Ovary (tissue), 9 donors: ENCODE measurements around the gene PRR23E. TPM values are rescaled to one million over a fixed set of nuclear protein-coding genes. Genes with fewer than 3 reads are reported as not detected.

Experiments
- DNase-seq, 5 donors: peaks; one replicate each; pipeline ENCODE4 v3.0.0-alpha.2; 2019 to 2020
- H3K27ac ChIP-seq, 2 donors: fragments of 200-600 bp; one replicate each; pipeline versions ENCODE4 v1.5.1 to v1.8.0; 2019 to 2022
- H3K27me3 ChIP-seq: fragments of 200-600 bp; one replicate; pipeline ENCODE4 v1.8.0; 2022
- H3K36me3 ChIP-seq: fragments of 200-600 bp; sonication (generic); one replicate; pipeline ENCODE4 v1.5.1; 2019
- H3K4me1 ChIP-seq: one replicate; pipeline ENCODE4 v1.8.1; 2013; ENCODE audit warnings: mild to moderate bottlenecking, moderate library complexity; ENCODE audit not compliant: insufficient read depth
- H3K4me3 ChIP-seq: fragments of 200-600 bp; sonication (generic); one replicate; pipeline ENCODE4 v1.5.1; 2017
- H3K9me3 ChIP-seq, 2 donors: fragments of 200-600 bp in 1 of 2; sonication (generic) in 1 of 2; one replicate each; pipeline versions ENCODE4 v1.5.1 to v1.8.1; 2013 to 2019; ENCODE audit warnings: mild to moderate bottlenecking in 1 of 2, moderate library complexity in 1 of 2
- EP300 ChIP-seq: sonication (generic); formaldehyde crosslinking; IDR thresholded peaks from one replicate; pipeline ENCODE4 v1.6.1; 2017; ENCODE audit warnings: antibody characterized with exemption
- POLR2A ChIP-seq: fragments of 450-650 bp; IDR thresholded peaks from one replicate; pipeline ENCODE4 v1.6.1; 2017; ENCODE audit warnings: antibody characterized with exemption, mild to moderate bottlenecking, moderate library complexity
- WGBS, 3 donors: extraction: QIAGEN DNeasy Blood & Tissue Kit in 1 of 3; methylation state at CpG; one replicate each; pipeline versions ENCODE4 v1.1.5 to v1.1.7; 2013 to 2017; 5-methylcytosine and 5-hydroxymethylcytosine counted together
- intact Hi-C, 4 donors: fragments of 100-400 bp; cut with DNase I; formaldehyde crosslinking; loops; one replicate each; pipeline versions ENCODE4 v1.11.0 to v1.15.1; 2022 to 2023
- polyA plus RNA-seq, 2 donors: library from polyadenylated mRNA; stranded (reverse); fragments of 200-250 nt in 1 of 2; fragments of 350-450 nt in 1 of 2; fragmentation: Illumina TruSeq in 1 of 2; extraction: RNeasy Lipid Tissue Mini Kit (QIAGEN cat#74804) in 1 of 2; gene quantifications; one replicate each; pipeline ENCODE4 v1.2.3, GENCODE V29; 2013 to 2014
- total RNA-seq, 7 donors: library from RNA; depleted of rRNA in 2 of 7; stranded (reverse); fragments of >200 nt in 2 of 7; fragmentation: NEBNext Ultra II Directional in 3 of 7; extraction: Animal tissue kit (Norgen Biotek cat#: 25700) in 3 of 7; gene quantifications; one replicate each; pipeline versions ENCODE4 v1.1.0 to v1.2.4, GENCODE V29; 2016 to 2023
- TF ChIP-seq, protein P1 (sequence below), 3 donors: fragments of 450-650 bp in 2 of 3; fragments of 200-600 bp in 1 of 3; IDR thresholded peaks; one replicate each; pipeline versions ENCODE4 v1.5.1 to v1.8.0; 2016 to 2022; ENCODE audit warnings: antibody characterized with exemption in 3 of 3, mild to moderate bottlenecking in 1 of 3
- donor health status: DM: no; HTN: no; CAD: no; lungs with moderate emphysema.
- donor health status: DM: no; HTN: no; CAD: no.
- donor health status: Bipolar disorder and iron deficiency.
- donor health status: DM: yes; HTN: yes; CAD: no.
- donor health status: DM: no; HTN: no; CAD: no.
- donor health status: DM: yes; HTN: yes; CAD: no.

The PRR23E gene
- total and polyA plus RNA-seq, 9 donors = 0.08 TPM; not detected in 8

GRCh38 chr3:127174284-127174683 lies 18.6 kb upstream of the PRR23E start:
- H3K4me3 ChIP-seq = no peak overlapping the region
- H3K27ac ChIP-seq = no peak overlapping the region
- WGBS, 3 donors = 44 to 71% (median 52%) methylated on average over 4 of the region's 4 CpGs
- H3K9me3 ChIP-seq = no peaks in the 10 kb centered on the region
- no peak for TF ChIP-seq POLR2A
- TF ChIP-seq EP300 = no peak
- TF ChIP-seq, protein P1, sequence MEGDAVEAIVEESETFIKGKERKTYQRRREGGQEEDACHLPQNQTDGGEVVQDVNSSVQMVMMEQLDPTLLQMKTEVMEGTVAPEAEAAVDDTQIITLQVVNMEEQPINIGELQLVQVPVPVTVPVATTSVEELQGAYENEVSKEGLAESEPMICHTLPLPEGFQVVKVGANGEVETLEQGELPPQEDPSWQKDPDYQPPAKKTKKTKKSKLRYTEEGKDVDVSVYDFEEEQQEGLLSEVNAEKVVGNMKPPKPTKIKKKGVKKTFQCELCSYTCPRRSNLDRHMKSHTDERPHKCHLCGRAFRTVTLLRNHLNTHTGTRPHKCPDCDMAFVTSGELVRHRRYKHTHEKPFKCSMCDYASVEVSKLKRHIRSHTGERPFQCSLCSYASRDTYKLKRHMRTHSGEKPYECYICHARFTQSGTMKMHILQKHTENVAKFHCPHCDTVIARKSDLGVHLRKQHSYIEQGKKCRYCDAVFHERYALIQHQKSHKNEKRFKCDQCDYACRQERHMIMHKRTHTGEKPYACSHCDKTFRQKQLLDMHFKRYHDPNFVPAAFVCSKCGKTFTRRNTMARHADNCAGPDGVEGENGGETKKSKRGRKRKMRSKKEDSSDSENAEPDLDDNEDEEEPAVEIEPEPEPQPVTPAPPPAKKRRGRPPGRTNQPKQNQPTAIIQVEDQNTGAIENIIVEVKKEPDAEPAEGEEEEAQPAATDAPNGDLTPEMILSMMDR (IDR thresholded peaks at IDR 0.05) = no peak
- H3K36me3 ChIP-seq = no peaks in the 10 kb centered on the region
- intact Hi-C loops = no loop called here
- no peaks in the 10 kb centered on the region for H3K27me3 ChIP-seq
- DNase-seq = peak in 1 of 5 donors; percentile 12
- H3K4me1 ChIP-seq = no peaks in the 10 kb centered on the region

DNA sequence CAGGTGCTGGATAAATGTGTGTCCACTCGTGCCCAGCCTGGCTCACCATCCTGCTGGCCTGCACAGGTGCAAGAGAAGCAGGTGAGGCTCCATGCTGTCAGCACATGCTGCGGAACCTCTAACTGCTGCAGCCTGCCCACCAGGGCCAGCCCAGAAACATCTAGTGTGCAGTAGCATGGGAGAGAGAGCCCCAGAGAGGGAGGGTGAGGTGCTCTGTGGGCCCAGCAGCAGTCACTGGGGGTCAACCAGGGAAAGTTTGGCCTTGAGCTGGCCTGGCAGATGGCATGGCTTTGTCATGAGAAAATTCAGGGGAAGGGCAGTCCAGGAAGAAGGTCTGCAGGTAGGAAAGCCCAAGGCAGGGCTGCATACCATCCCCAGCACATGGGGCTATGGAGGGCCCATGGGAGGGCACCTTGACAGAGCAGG lies 18.2 kb upstream of the PRR23E start:
- Histone ChIP-seq H3K4me3 (no peak overlapping the region), H3K4me1 (no peaks in the 10 kb centered on the region), H3K27me3 (no peaks in the 10 kb centered on the region), H3K27ac (no peak overlapping the region), H3K36me3 (no peaks in the 10 kb centered on the region), H3K9me3 (no peaks in the 10 kb centered on the region)
- WGBS, 3 donors = 79 to 86% (median 85%) methylated on average over 2 of the region's 2 CpGs
- DNase-seq = peak in 1 of 5 donors; percentile 11
- intact Hi-C loops = no loop called here
- TF ChIP-seq POLR2A (no peak), EP300 (no peak)
- TF ChIP-seq, protein P1 (IDR thresholded peaks at IDR 0.05) = no peak

DNA sequence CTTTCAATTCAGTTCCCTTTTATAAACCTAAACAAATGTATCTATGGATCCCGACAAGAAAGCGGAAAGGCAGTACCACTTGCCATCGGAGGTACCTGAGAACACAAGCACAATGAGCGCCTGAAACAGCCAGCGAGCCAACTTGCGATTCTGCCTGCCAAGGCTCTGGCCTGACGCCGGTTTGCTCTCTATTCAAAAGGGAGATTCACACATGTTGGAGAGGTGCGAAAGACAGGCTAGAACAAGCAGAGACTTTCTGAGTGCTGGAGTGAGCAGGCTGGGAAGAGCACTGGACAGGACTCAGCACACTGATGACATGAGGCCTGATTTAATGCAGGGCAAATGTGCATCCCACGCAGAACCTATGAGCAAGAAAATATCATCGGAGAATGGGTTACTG lies 17.7 kb upstream of the PRR23E start:
- TF ChIP-seq POLR2A (no peak), EP300 (no peak)
- TF ChIP-seq, protein P1 (IDR thresholded peaks at IDR 0.05) = no peak
- intact Hi-C loops = no loop called here

GRCh38 chr3:127177226-127177625 lies 15.7 kb upstream of the PRR23E start:
- intact Hi-C loops = no loop called here
- TF ChIP-seq, protein P1 (IDR thresholded peaks at IDR 0.05) = no peak
- TF ChIP-seq POLR2A = no peak
- TF ChIP-seq EP300 = no peak
- Histone ChIP-seq H3K27me3 (no peaks in the 10 kb centered on the region), H3K4me1 (no peaks in the 10 kb centered on the region), H3K9me3 (no peaks in the 10 kb centered on the region), H3K36me3 (no peaks in the 10 kb centered on the region), H3K4me3 (no peak overlapping the region), H3K27ac (no peak overlapping the region)
- DNase-seq = peak in 1 of 5 donors; percentile 3
- 69 to 86% (median 81%) methylated on average over 1 of the region's 1 CpG for WGBS, 3 donors

More for the DNA sequence above, 17.7 kb upstream of the PRR23E start:
- Histone ChIP-seq H3K27me3 (no peaks in the 10 kb centered on the region), H3K4me3 (no peak overlapping the region), H3K4me1 (no peaks in the 10 kb centered on the region), H3K9me3 (no peaks in the 10 kb centered on the region), H3K36me3 (no peaks in the 10 kb centered on the region), H3K27ac (no peak overlapping the region)
- 70 to 78% (median 72%) methylated on average over 11 of the region's 11 CpGs for WGBS, 3 donors
- peak in 1 of 5 donors; percentile 5 for DNase-seq
